ENCODE measurements around the gene FANCG.

FANCG gene

GRCh38 chr9:35112257-35113020, 32.7 kb upstream of the FANCG start:
- no peak for TF ChIP-seq EZH2 (IDR thresholded peaks at IDR 0.05; ENCODE audit: borderline replicate concordance, low read depth, low read length, severe bottlenecking)
- TF ChIP-seq CTCF (IDR thresholded peaks at IDR 0.05; ENCODE audit: borderline replicate concordance, extremely low read depth, low read length, poor library complexity, severe bottlenecking): no peak
- Histone ChIP-seq H3K9ac (ENCODE audit: low read depth, low read length) (no peak overlapping the region), H2AFZ (ENCODE audit: low read depth, low read length) (no peak overlapping the region), H3K4me3 (ENCODE audit: low read depth in 1 of 2, low read length in 2 of 2) (no peak overlapping the region), H3K27me3 (ENCODE audit: insufficient read depth, low read length, poor library complexity) (no peaks in the 10 kb centered on the region), H3K27ac (ENCODE audit: low read length) (peak overlapping the region; percentile 24), H3K79me2 (ENCODE audit: insufficient read depth, low read length) (no peaks in the 10 kb centered on the region), H4K20me1 (ENCODE audit: insufficient read depth, low read length) (no peaks in the 10 kb centered on the region), H3K36me3 (ENCODE audit: insufficient read depth, low read length) (no peaks in the 10 kb centered on the region; the same call in 1 of the 2 replicates), H3K9me3 (ENCODE audit: insufficient read depth, low read length, severe bottlenecking) (no peaks in the 10 kb centered on the region), H3K4me2 (ENCODE audit: insufficient read depth, low read length) (0 out of 2 replicates have a peak overlapping the region, but pooled peaks have one; percentile 79), H3K4me1 (ENCODE audit: insufficient read depth, low read length) (peaks cover 56% of the 10 kb centered on the region)
- DNase-seq (no peak), ATAC-seq (ENCODE audit: insufficient read depth, low read depth) (no peak)

- Histone ChIP-seq H3K9me3 (ENCODE audit: insufficient read depth, low read length, severe bottlenecking) (no peaks in the 10 kb centered on the region), H3K4me1 (ENCODE audit: insufficient read depth, low read length) (peaks cover 45% of the 10 kb centered on the region), H3K27me3 (ENCODE audit: insufficient read depth, low read length, poor library complexity) (no peaks in the 10 kb centered on the region), H3K9ac (ENCODE audit: low read depth, low read length) (peak overlapping the region; percentile 55), H3K4me3 (ENCODE audit: low read depth in 1 of 2, low read length in 2 of 2) (peak overlapping the region; percentile 16 to 57; a peak in 3 of 4 replicates), H3K4me2 (ENCODE audit: insufficient read depth, low read length) (peak overlapping the region; percentile 79), H3K79me2 (ENCODE audit: insufficient read depth, low read length) (no peaks in the 10 kb centered on the region), H3K36me3 (ENCODE audit: insufficient read depth, low read length) (no peaks in the 10 kb centered on the region; the same call in 1 of the 2 replicates), H2AFZ (ENCODE audit: low read depth, low read length) (peak overlapping the region; percentile 62), H4K20me1 (ENCODE audit: insufficient read depth, low read length) (no peaks in the 10 kb centered on the region), H3K27ac (ENCODE audit: low read length) (peak overlapping the region; percentile 26; the same call in 1 of the 2 replicates)
- DNase-seq (peak; percentile 95), ATAC-seq (ENCODE audit: insufficient read depth, low read depth) (peak; percentile 75)
- TF ChIP-seq CTCF (IDR thresholded peaks at IDR 0.05; ENCODE audit: borderline replicate concordance, extremely low read depth, low read length, poor library complexity, severe bottlenecking) (no peak), EZH2 (IDR thresholded peaks at IDR 0.05; ENCODE audit: borderline replicate concordance, low read depth, low read length, severe bottlenecking) (no peak)
Measured at GRCh38 chr9:35111001-35111933, 31.5 kb upstream of the FANCG start.

- H3K4me3 ChIP-seq (ENCODE audit: low read depth in 1 of 2, low read length in 2 of 2): peak overlapping the region in 1 of 2 experiments; percentile 57; a peak in 2 of 4 replicates
- no peak for ATAC-seq (ENCODE audit: insufficient read depth, low read depth)
- H3K9ac ChIP-seq (ENCODE audit: low read depth, low read length): peak overlapping the region; percentile 55; the same call in 1 of the 2 replicates
- H3K4me1 ChIP-seq (ENCODE audit: insufficient read depth, low read length): peaks cover 38% of the 10 kb centered on the region
- no peak for TF ChIP-seq CTCF (IDR thresholded peaks at IDR 0.05; ENCODE audit: borderline replicate concordance, extremely low read depth, low read length, poor library complexity, severe bottlenecking)
- no peak for DNase-seq
- H3K27me3 ChIP-seq (ENCODE audit: insufficient read depth, low read length, poor library complexity): no peaks in the 10 kb centered on the region
- no peaks in the 10 kb centered on the region for H3K79me2 ChIP-seq (ENCODE audit: insufficient read depth, low read length)
- H4K20me1 ChIP-seq (ENCODE audit: insufficient read depth, low read length): no peaks in the 10 kb centered on the region
- peak overlapping the region; percentile 79 for H3K4me2 ChIP-seq (ENCODE audit: insufficient read depth, low read length)
- H3K27ac ChIP-seq (ENCODE audit: low read length): no peak overlapping the region
- H3K36me3 ChIP-seq (ENCODE audit: insufficient read depth, low read length): no peaks in the 10 kb centered on the region; the same call in 1 of the 2 replicates
- H2AFZ ChIP-seq (ENCODE audit: low read depth, low read length): no peak overlapping the region
- no peaks in the 10 kb centered on the region for H3K9me3 ChIP-seq (ENCODE audit: insufficient read depth, low read length, severe bottlenecking)
Measured at GRCh38 chr9:35110327-35110761, 30.6 kb upstream of the FANCG start.

Data from DND-41 (cell line).